ENCODE measurements around the gene CLDN16.

CLDN16 gene

DNA sequence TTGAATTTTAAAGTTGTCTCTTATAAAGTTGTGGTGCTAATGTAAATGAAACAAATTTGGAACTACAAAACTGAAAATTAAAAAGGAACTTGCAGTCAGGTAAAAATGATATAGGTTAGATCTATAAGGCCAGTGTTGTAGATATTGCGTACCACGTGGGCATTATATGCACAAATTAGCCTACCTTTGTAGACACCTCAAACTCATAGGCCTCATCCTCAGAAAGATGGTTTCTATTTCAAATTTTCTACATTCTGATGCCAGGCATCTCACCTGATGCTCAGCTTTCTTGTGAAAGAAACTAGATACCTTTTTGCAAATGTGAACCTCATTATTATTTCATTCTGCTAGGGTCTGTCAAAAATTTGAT is 36.1 kb downstream of the CLDN16 start:
- Histone ChIP-seq H3K27me3 (ENCODE audit: insufficient read depth, low read depth, severe bottlenecking) (no peaks in the 10 kb centered on the region), H3K9me3 (ENCODE audit: severe bottlenecking) (no peaks in the 10 kb centered on the region), H3K27ac (no peak overlapping the region), H3K4me3 (ENCODE audit: low read depth, low read length) (no peak overlapping the region), H3K36me3 (no peaks in the 10 kb centered on the region)
- TF ChIP-seq CTCF (IDR thresholded peaks at IDR 0.05; ENCODE audit: low read depth, low read length) = no peak
- DNase-seq = no peak

GRCh38 chr3:190424478-190425439 is 36.8 kb downstream of the CLDN16 start:
- no peak for DNase-seq
- Histone ChIP-seq H3K27me3 (ENCODE audit: insufficient read depth, low read depth, severe bottlenecking) (no peaks in the 10 kb centered on the region), H3K9me3 (ENCODE audit: severe bottlenecking) (no peaks in the 10 kb centered on the region), H3K4me3 (ENCODE audit: low read depth, low read length) (no peak overlapping the region), H3K27ac (no peak overlapping the region), H3K36me3 (no peaks in the 10 kb centered on the region)
- TF ChIP-seq CTCF (IDR thresholded peaks at IDR 0.05; ENCODE audit: low read depth, low read length) = 0 out of 2 replicates have a peak, but pooled peaks have one; percentile 16

DNA sequence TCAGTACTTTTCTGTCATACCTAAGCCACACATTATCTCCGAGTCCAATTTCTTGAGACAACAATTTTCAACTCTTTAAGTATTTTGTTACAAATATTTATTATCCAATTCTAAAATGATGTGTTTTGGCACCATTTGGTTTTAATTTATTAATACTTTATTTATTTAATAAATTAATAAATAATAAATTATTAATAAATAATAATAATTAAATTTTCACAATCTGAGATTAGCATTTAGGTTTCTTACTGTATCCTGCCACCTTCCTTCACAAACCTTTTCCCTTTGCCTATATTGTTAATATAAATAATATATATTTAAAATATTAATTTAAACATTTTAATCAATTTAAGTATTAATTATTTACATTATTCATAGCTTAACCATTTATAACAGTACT is 37.9 kb downstream of the CLDN16 start:
- no peaks in the 10 kb centered on the region for H3K36me3 ChIP-seq
- no peak for DNase-seq

DNA sequence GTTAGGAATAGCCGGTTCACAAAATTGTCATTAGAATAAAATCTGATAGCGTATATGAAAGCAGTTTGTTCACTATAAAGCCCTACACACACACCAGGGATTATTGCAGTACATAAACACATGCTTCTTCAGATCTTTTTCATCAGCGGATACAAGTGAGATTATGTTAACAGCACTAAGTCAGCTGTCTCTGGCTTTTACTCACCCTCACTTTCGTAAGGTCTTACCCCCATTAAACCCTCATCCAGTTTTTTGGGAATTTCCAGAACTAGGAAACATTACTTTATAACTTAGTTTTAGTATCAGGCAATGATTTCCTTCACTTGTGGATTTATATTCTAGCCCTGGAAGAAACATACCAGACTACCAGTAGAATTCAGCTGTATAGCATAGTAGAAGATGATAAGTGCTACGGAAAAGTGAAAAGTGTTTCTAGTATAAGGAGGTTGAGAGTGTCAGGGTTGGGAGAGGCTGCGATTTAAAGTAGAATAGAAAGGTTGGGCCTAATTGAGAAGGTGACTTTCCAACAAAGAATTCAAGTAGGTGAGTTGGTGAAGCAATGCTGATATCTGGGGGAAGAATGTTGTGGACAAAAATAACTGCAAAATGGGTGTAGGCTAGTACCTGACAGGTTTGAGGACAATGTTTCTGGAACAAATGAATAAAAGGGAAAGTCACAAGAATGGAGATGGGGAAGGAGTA is 39.0 kb downstream of the CLDN16 start:
- no peak for TF ChIP-seq CTCF (IDR thresholded peaks at IDR 0.05; ENCODE audit: low read depth, low read length)
- H3K27ac ChIP-seq = no peak overlapping the region
- H3K27me3 ChIP-seq (ENCODE audit: insufficient read depth, low read depth, severe bottlenecking) = no peaks in the 10 kb centered on the region
- DNase-seq = no peak
- H3K9me3 ChIP-seq (ENCODE audit: severe bottlenecking) = no peaks in the 10 kb centered on the region
- no peaks in the 10 kb centered on the region for H3K36me3 ChIP-seq
- no peak overlapping the region for H3K4me3 ChIP-seq (ENCODE audit: low read depth, low read length)

More for the DNA sequence above, 37.9 kb downstream of the CLDN16 start:
- Histone ChIP-seq H3K27me3 (ENCODE audit: insufficient read depth, low read depth, severe bottlenecking) (no peaks in the 10 kb centered on the region), H3K9me3 (ENCODE audit: severe bottlenecking) (no peaks in the 10 kb centered on the region), H3K27ac (no peak overlapping the region), H3K4me3 (ENCODE audit: low read depth, low read length) (no peak overlapping the region)
- no peak for TF ChIP-seq CTCF (IDR thresholded peaks at IDR 0.05; ENCODE audit: low read depth, low read length)

- Histone ChIP-seq H3K36me3 (no peaks in the 10 kb centered on the region), H3K9me3 (ENCODE audit: severe bottlenecking) (no peaks in the 10 kb centered on the region), H3K27ac (no peak overlapping the region), H3K4me3 (ENCODE audit: low read depth, low read length) (no peak overlapping the region), H3K27me3 (ENCODE audit: insufficient read depth, low read depth, severe bottlenecking) (no peaks in the 10 kb centered on the region)
- TF ChIP-seq CTCF (IDR thresholded peaks at IDR 0.05; ENCODE audit: low read depth, low read length) = no peak
- DNase-seq = no peak
Observed at GRCh38 chr3:190429681-190430080, 41.7 kb downstream of the CLDN16 start.
